D341Med (cell line): ENCODE measurements around the gene GNPTG.
"Not testable (repeated sequence)": the region's sequence is repeated elsewhere in the genome, so short reads cannot be mapped to it uniquely, and the experiment has no call there.

Source experiments
- DNase-seq: peaks from one replicate; pipeline ENCODE4 v3.0.0; 2012; ENCODE audit warnings: low spot score

The GNPTG gene

GRCh38 chr16:1319041-1319440 lies 32.7 kb upstream of the GNPTG start:
- DNase-seq = no peak

GRCh38 chr16:1320097-1320496 lies 31.6 kb upstream of the GNPTG start:
- no peak for DNase-seq

- DNase-seq = no peak
Observed at GRCh38 chr16:1320658-1321240, 31.0 kb upstream of the GNPTG start.

- DNase-seq = no peak
Observed at GRCh38 chr16:1322407-1322806, 29.3 kb upstream of the GNPTG start.

- no peak for DNase-seq
Observed at GRCh38 chr16:1323296-1324239, 28.2 kb upstream of the GNPTG start.

- no peak for DNase-seq
Observed at GRCh38 chr16:1324286-1324826, 27.4 kb upstream of the GNPTG start.

GRCh38 chr16:1325261-1325660 lies 26.5 kb upstream of the GNPTG start:
- DNase-seq = no peak

- no peak for DNase-seq
Observed at GRCh38 chr16:1325673-1326371, 25.9 kb upstream of the GNPTG start.

GRCh38 chr16:1326391-1326790 lies 25.3 kb upstream of the GNPTG start:
- no peak for DNase-seq

GRCh38 chr16:1326946-1327618 lies 24.6 kb upstream of the GNPTG start:
- DNase-seq = no peak

GRCh38 chr16:1327619-1327947 lies 24.1 kb upstream of the GNPTG start:
- no peak for DNase-seq

GRCh38 chr16:1328136-1328535 lies 23.6 kb upstream of the GNPTG start:
- not testable (repeated sequence) for DNase-seq

GRCh38 chr16:1328961-1329360 lies 22.8 kb upstream of the GNPTG start:
- DNase-seq = not testable (repeated sequence)

- DNase-seq = no peak
Observed at GRCh38 chr16:1330260-1330914, 21.3 kb upstream of the GNPTG start.

GRCh38 chr16:1330931-1331711 lies 20.6 kb upstream of the GNPTG start:
- no peak for DNase-seq

- DNase-seq = peak; percentile 58
Observed at GRCh38 chr16:1331712-1332617, 19.8 kb upstream of the GNPTG start.

GRCh38 chr16:1332618-1333148 lies 19.0 kb upstream of the GNPTG start:
- DNase-seq = no peak

GRCh38 chr16:1333149-1333812 lies 18.4 kb upstream of the GNPTG start, which contains the start of gene BAIAP3:
Gene BAIAP3, plus strand, starts transcription at chr16:1333645. Its CDS starts 4,905 bp downstream, at chr16:1338550.
- peak; percentile 86 for DNase-seq
